ENCODE measurements around the gene HECW1.

The HECW1 gene

DNA sequence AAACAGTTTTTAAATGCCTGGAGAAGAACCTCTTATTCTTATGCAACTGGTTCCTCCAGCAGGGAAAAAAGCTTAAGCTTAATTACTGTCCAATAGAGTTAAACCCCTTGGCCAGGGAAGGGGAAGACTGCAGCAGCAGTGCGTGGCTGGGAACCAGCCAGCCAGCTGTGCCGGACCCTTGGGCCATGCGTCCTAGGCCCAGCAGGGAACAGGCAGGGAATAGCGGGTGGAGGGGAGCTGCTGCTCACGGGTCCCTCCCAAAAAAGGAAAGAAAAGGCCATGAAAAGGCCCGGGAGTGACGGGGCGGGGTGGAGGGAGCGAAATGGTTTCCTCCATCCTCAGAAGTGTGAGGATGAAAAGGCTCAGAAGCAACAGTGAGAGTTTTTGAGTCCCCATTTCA, 35.2 kb upstream of the HECW1 start:
- no peak overlapping the region for H3K27ac ChIP-seq
- H3K36me3 ChIP-seq (replicated peaks) = no peaks in the 10 kb centered on the region
- in situ Hi-C loops (cut with HindIII; ENCODE audit: low pct_ligation_motif_present, low sequenced_read_pairs) = no loop called here
- no peak overlapping the region for H3K4me3 ChIP-seq (ENCODE audit: low read depth, low read length)
- TF ChIP-seq CTCF (IDR thresholded peaks at IDR 0.05; ENCODE audit: low read depth, low read length, missing control alignments) = no peak
- H3K27me3 ChIP-seq (replicated peaks) = no peaks in the 10 kb centered on the region
- DNase-seq = no peak

- DNase-seq = peak; percentile 56
- TF ChIP-seq CTCF (IDR thresholded peaks at IDR 0.05; ENCODE audit: low read depth, low read length, missing control alignments) = no peak
Observed at GRCh38 chr7:43077732-43078391, 34.6 kb upstream of the HECW1 start.

GRCh38 chr7:43078794-43079193, 33.7 kb upstream of the HECW1 start:
- no peak overlapping the region for H3K4me3 ChIP-seq (ENCODE audit: low read depth, low read length)
- no peak for TF ChIP-seq CTCF (IDR thresholded peaks at IDR 0.05; ENCODE audit: low read depth, low read length, missing control alignments)
- no peak for DNase-seq
- in situ Hi-C loops (cut with HindIII; ENCODE audit: low pct_ligation_motif_present, low sequenced_read_pairs) = no loop called here
- H3K27ac ChIP-seq = no peak overlapping the region
- no peaks in the 10 kb centered on the region for H3K36me3 ChIP-seq (replicated peaks)
- H3K27me3 ChIP-seq (replicated peaks) = no peaks in the 10 kb centered on the region

More at GRCh38 chr7:43077732-43078391, 34.6 kb upstream of the HECW1 start:
- peak overlapping the region; percentile 11 for H3K27ac ChIP-seq
- no peaks in the 10 kb centered on the region for H3K36me3 ChIP-seq (replicated peaks)
- H3K4me3 ChIP-seq (ENCODE audit: low read depth, low read length) = no peak overlapping the region
- no peaks in the 10 kb centered on the region for H3K27me3 ChIP-seq (replicated peaks)
- in situ Hi-C loops (cut with HindIII; ENCODE audit: low pct_ligation_motif_present, low sequenced_read_pairs) = no loop called here

DNA sequence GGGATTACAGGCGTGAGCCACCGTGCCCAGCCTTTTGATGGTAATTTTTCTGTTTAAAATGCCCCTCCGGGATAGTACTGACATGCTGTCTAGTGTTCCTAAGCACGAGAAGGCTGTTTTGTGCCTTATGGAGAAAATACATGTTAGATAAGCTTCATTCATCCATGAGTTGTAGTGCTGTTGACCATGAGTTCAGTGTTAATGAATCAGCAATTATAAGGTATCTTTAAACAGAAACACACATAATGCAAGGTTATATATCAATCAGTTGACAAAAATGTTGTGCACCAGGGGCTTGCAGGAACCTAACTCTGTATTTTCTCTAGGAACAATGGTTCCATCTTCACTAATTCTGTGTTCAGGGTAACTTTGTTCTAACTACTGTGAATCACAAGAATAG, 30.8 kb upstream of the HECW1 start:
- no peak for TF ChIP-seq CTCF (IDR thresholded peaks at IDR 0.05; ENCODE audit: low read depth, low read length, missing control alignments)
- no peak overlapping the region for H3K4me3 ChIP-seq (ENCODE audit: low read depth, low read length)
- no peaks in the 10 kb centered on the region for H3K27me3 ChIP-seq (replicated peaks)
- H3K27ac ChIP-seq = no peak overlapping the region
- H3K36me3 ChIP-seq (replicated peaks) = no peaks in the 10 kb centered on the region
- in situ Hi-C loops (cut with HindIII; ENCODE audit: low pct_ligation_motif_present, low sequenced_read_pairs) = no loop called here
- no peak for DNase-seq

DNA sequence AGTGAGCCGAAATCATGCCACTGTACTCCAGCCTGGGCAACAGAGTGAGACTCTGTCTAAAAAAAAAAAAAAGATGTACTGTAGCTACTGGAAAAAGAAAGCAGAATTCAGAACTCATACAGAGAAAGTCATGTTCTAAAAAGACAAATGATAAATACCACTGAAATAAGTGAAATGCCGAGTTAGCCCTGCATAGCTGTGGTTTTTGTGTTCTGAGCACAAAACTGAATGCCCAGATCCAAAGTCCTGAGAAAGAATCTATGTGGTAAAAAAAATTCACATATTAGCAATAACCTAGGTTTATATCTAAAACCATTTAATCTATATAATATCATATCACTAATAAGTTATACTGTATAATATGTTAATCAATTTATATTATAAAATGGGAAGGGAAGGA, 29.3 kb upstream of the HECW1 start:
- Histone ChIP-seq H3K27me3 (replicated peaks) (no peaks in the 10 kb centered on the region), H3K4me3 (ENCODE audit: low read depth, low read length) (no peak overlapping the region), H3K27ac (no peak overlapping the region), H3K36me3 (replicated peaks) (no peaks in the 10 kb centered on the region)
- DNase-seq = peak; percentile 40
- no peak for TF ChIP-seq CTCF (IDR thresholded peaks at IDR 0.05; ENCODE audit: low read depth, low read length, missing control alignments)
- in situ Hi-C loops (cut with HindIII; ENCODE audit: low pct_ligation_motif_present, low sequenced_read_pairs) = no loop called here

DNA sequence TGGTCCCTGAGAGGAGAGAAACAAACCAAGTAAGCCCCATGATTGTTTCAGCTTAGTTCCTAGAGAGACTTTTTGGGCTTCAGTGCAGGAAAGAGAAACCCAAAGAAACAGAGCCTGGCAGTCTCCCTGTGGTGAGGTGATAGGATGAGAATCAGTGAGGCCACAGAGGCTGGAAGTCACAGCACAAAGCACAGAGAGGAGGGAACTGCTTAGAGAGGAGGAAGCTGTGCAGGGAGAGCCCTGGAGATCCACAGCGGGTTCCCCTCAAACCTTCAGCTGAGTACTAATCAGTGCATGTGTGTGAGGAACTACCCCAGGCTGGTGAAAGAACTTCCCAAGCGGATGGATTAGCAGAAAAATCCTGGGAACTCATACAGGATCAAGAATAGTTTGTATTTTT, 27.4 kb upstream of the HECW1 start:
- no peak for TF ChIP-seq CTCF (IDR thresholded peaks at IDR 0.05; ENCODE audit: low read depth, low read length, missing control alignments)
- in situ Hi-C loops (cut with HindIII; ENCODE audit: low pct_ligation_motif_present, low sequenced_read_pairs) = no loop called here
- H3K27ac ChIP-seq = no peak overlapping the region
- no peaks in the 10 kb centered on the region for H3K27me3 ChIP-seq (replicated peaks)
- H3K4me3 ChIP-seq (ENCODE audit: low read depth, low read length) = no peak overlapping the region
- H3K36me3 ChIP-seq (replicated peaks) = no peaks in the 10 kb centered on the region
- DNase-seq = no peak

All from brain microvascular endothelial cell (primary cell).